HepG2 (cell line): ENCODE measurements around the gene NLRC4. TPM values are rescaled to one million over a fixed set of nuclear protein-coding genes. Genes with fewer than 3 reads are reported as not detected.

Experiments
- ARHGAP35 ChIP-seq: sonication (generic); formaldehyde crosslinking; IDR thresholded peaks from 2 replicates; pipeline ENCODE4 v1.9.0; 2022; ENCODE audit warnings: mild to moderate bottlenecking, inconsistent platforms, moderate library complexity, missing genetic modification reagents, borderline replicate concordance
- BHLHE40 ChIP-seq: IDR thresholded peaks from 2 replicates; pipeline ENCODE4 v1.6.1; 2011; ENCODE audit warnings: low read length, improper control_type of control experiment
- CSRNP2 ChIP-seq: sonication (generic); formaldehyde crosslinking; conservative IDR thresholded peaks from 2 replicates; pipeline ENCODE4 v1.8.0; 2022; ENCODE audit warnings: low read depth, missing genetic modification reagents
- ETV5 ChIP-seq: IDR thresholded peaks from 2 replicates; pipeline ENCODE4 v1.6.1; 2018; ENCODE audit warnings: missing biosample characterization, missing genetic modification reagents, inconsistent platforms, borderline replicate concordance
- FOXP1 ChIP-seq, 2 experiments: fragments of 450-650 bp in 1 of 2; IDR thresholded peaks; 2 replicates each; pipeline ENCODE4 v1.6.1; 2017 to 2018; ENCODE audit warnings: antibody characterized with exemption in 1 of 2
- FOXP4 ChIP-seq: sonication (generic); formaldehyde crosslinking; IDR thresholded peaks from 2 replicates; pipeline ENCODE4 v1.4.0; 2020; ENCODE audit warnings: missing genetic modification reagents
- HNRNPK ChIP-seq: fragments of 200-400 bp; formaldehyde crosslinking; IDR thresholded peaks from 2 replicates; pipeline ENCODE4 v1.6.1; 2018; ENCODE audit warnings: low read length, low read depth, moderate library complexity, mild to moderate bottlenecking; ENCODE audit not compliant: poor library complexity, severe bottlenecking
- MIER3 ChIP-seq: IDR thresholded peaks from 2 replicates; pipeline ENCODE4 v1.6.1; 2016; ENCODE audit warnings: missing compliant biosample characterization, borderline replicate concordance
- RBM22 ChIP-seq: fragments of 200-400 bp; formaldehyde crosslinking; optimal IDR thresholded peaks from 2 replicates; pipeline ENCODE3; 2017; ENCODE audit warnings: mild to moderate bottlenecking, low read length, moderate library complexity
- YEATS4 ChIP-seq: sonication (generic); formaldehyde crosslinking; IDR thresholded peaks from 2 replicates; pipeline ENCODE4 v1.4.0; 2020; ENCODE audit warnings: missing genetic modification reagents, borderline replicate concordance
- ZFAT ChIP-seq: sonication (generic); formaldehyde crosslinking; conservative IDR thresholded peaks from 2 replicates; pipeline ENCODE4 v1.8.1; 2023; ENCODE audit warnings: missing genetic modification reagents, inconsistent platforms
- ZNF3 ChIP-seq: IDR thresholded peaks from 2 replicates; pipeline ENCODE4 v1.7.0; 2017; ENCODE audit warnings: inconsistent platforms
- ZNF503 ChIP-seq: sonication (generic); formaldehyde crosslinking; IDR thresholded peaks from 2 replicates; pipeline ENCODE4 v1.4.0; 2020; ENCODE audit warnings: missing genetic modification reagents
- ZNF556 ChIP-seq: sonication (generic); formaldehyde crosslinking; IDR thresholded peaks from 2 replicates; pipeline ENCODE4 v1.4.0; 2020; ENCODE audit warnings: mild to moderate bottlenecking, missing genetic modification reagents, borderline replicate concordance
- ZNF792 ChIP-seq: IDR thresholded peaks from 2 replicates; pipeline ENCODE4 v1.6.1; 2016
- polyA plus RNA-seq, 8 experiments: library from polyadenylated mRNA; depleted of rRNA in 3 of 8; stranded (reverse) in 7 of 8; unstranded in 1 of 8; fragments of >200 nt; fragmentation: Illumina TruSeq in 4 of 8; extraction: Trizol in 4 of 8; gene quantifications; 2 replicates each; pipeline versions ENCODE4 v1.2.1 to v1.2.3, GENCODE V29; 2011 to 2016; ENCODE audit warnings: low read depth in 4 of 8, missing spikeins in 1 of 8, mixed read lengths in 1 of 8; ENCODE audit not compliant: insufficient read depth in 1 of 8
- total RNA-seq, 5 experiments: library from RNA; depleted of rRNA; stranded (reverse); fragments of >200 nt; fragmentation: Illumina TruSeq; extraction: Trizol; gene quantifications; 2 replicates each; pipeline ENCODE4 v1.2.3, GENCODE V29; 2016; ENCODE audit warnings: low read depth in 1 of 5
- TF ChIP-seq, protein P1 (sequence below): IDR thresholded peaks from 2 replicates; pipeline ENCODE4 v1.6.1; 2016; ENCODE audit warnings: missing genetic modification reagents, missing compliant biosample characterization

NLRC4 gene
- total and polyA plus RNA-seq, 2 of the 13 experiments (the other 11 are each of a cell fraction or from before 2014, with no cell fraction given), result 0.15 to 0.29 TPM

- peak; percentile 98 for TF ChIP-seq YEATS4
- TF ChIP-seq ZNF503 (CRISPR knock-in tag), result peak; percentile 85
- no peak for TF ChIP-seq ZNF3 (CRISPR knock-in tag)
- no peak for TF ChIP-seq CSRNP2 (CRISPR knock-in tag)
- peak; percentile 85 for TF ChIP-seq ZFAT (CRISPR knock-in tag)
- TF ChIP-seq FOXP1 (IDR thresholded peaks at IDR 0.05), result peak; percentile 88
- TF ChIP-seq FOXP1 (CRISPR knock-in tag; IDR thresholded peaks at IDR 0.05), result peak; percentile 86
- no peak for TF ChIP-seq MIER3 (CRISPR knock-in tag)
- 0 out of 2 replicates have a peak, but pooled peaks have one; percentile 13 for TF ChIP-seq BHLHE40
- no peak for TF ChIP-seq HNRNPK
- TF ChIP-seq FOXP4 (CRISPR knock-in tag), result peak; percentile 87
- TF ChIP-seq ARHGAP35 (CRISPR knock-in tag), result peak; percentile 92; the same call in 1 of the 2 replicates
- no peak for TF ChIP-seq RBM22
- TF ChIP-seq, protein P1, sequence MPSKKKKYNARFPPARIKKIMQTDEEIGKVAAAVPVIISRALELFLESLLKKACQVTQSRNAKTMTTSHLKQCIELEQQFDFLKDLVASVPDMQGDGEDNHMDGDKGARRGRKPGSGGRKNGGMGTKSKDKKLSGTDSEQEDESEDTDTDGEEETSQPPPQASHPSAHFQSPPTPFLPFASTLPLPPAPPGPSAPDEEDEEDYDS (CRISPR knock-in tag), result peak; percentile 53
- TF ChIP-seq ZNF556 (CRISPR knock-in tag), result no peak; the same call in 1 of the 2 replicates
- TF ChIP-seq ETV5 (CRISPR knock-in tag), result peak; percentile 83
- peak; percentile 51; the same call in 1 of the 2 replicates for TF ChIP-seq ZNF792 (CRISPR knock-in tag)
Measured at GRCh38 chr2:32277674-32278477, 13.2 kb upstream of the NLRC4 start, which contains the start of gene YIPF4 (continued).
